T-helper 1 cell treated with Interleukin-12 subunit alpha and Interleukin-12 subunit beta and Interleukin-4 antibody, amounts not matched to agents 30 ng/mL and 1 ng/mL, for 36 hours (primary cell): ENCODE measurements around the gene ATF6B. TPM values are rescaled to one million over a fixed set of nuclear protein-coding genes. Genes with fewer than 3 reads are reported as not detected.
"Not testable (repeated sequence)": the region's sequence is repeated elsewhere in the genome, so short reads cannot be mapped to it uniquely, and the experiment has no call there.

Experiments
- intact Hi-C: fragments of 100-400 bp; cut with micrococcal nuclease; formaldehyde crosslinking; loops from one replicate; pipeline ENCODE4 v1.15.1; 2024
- total RNA-seq: library from RNA; stranded (reverse); gene quantifications from 2 replicates; pipeline ENCODE4 v1.2.3, GENCODE V29; 2022

ATF6B gene
- total RNA-seq, 1 donor from 2014 or later: 155 TPM

- intact Hi-C loops: no loop called here
These were observed 42.1 kb downstream of the ATF6B start for GRCh38 chr6:32085759-32086459.

- intact Hi-C loops: no loop called here
These were observed 43.3 kb downstream of the ATF6B start for GRCh38 chr6:32084780-32085179.

DNA sequence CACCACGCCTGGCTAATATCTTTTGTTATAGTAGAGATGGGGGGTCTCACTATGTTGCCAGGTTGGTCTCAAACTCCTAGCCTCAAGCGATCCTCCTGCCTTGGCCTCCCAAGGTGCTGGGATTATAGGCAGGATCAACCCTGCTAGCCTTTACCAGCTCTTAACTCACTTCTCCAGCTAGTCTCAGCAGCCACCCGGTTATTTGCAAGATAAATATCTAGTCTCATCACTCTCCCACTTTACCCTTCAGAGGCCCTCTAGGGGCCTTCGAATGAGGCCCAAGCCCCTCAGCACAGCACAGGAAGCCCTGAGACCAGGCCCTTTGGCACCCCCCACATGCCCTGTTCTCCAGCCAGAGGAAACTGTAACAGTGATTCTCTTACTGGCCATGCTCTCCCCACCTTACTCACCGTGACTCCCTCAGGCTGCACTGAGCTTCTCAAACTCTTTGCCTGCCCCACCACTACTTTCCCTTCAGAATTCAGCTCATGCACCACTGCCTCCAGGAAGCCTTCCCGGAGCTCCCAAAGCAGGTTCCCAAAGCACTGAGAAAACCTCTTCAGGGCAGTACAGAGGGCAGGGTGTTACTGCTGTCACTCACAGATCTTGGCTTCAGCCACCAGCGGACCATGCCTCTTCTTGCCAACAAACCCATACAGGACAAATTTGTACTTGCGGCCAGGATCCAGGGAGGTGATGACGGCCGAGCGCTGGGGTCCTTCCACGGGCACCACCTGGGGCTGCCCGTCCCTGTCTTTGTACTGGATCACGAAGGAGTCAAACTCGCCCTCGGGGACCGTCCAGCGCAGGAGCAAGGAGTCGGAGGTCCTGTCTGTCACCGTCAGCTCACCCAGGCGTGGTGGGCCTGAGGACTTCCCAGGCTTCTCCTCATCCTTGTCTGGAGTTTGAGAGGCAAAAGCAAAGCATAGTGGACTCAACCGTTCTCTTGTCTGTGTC, 44.0 kb downstream of the ATF6B start:
- intact Hi-C loops: no loop called here

- intact Hi-C loops: no loop called here
These were observed 45.1 kb downstream of the ATF6B start for GRCh38 chr6:32082935-32083334.

DNA sequence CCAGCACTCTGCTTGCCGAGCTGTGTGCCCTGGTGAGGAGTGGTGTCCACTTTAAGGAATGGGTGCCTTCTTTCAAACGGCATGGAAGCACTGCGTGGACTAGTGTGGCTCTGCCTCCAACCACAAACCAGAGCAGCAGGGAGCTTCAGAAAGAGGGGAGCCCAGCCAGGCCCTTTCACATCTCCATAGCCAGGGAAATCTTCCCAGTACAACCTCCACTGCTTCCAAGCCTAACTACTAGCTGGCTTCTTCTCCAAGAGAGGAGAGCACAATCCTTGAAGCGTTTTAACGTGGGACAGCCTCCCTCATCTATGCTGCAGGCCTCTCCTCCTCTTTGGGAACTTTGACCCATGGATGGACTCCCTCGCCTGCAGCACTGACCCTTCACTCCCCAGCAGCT, 45.6 kb downstream of the ATF6B start:
- intact Hi-C loops: no loop called here

GRCh38 chr6:32081168-32081990, 46.7 kb downstream of the ATF6B start:
- intact Hi-C loops: no loop called here

DNA sequence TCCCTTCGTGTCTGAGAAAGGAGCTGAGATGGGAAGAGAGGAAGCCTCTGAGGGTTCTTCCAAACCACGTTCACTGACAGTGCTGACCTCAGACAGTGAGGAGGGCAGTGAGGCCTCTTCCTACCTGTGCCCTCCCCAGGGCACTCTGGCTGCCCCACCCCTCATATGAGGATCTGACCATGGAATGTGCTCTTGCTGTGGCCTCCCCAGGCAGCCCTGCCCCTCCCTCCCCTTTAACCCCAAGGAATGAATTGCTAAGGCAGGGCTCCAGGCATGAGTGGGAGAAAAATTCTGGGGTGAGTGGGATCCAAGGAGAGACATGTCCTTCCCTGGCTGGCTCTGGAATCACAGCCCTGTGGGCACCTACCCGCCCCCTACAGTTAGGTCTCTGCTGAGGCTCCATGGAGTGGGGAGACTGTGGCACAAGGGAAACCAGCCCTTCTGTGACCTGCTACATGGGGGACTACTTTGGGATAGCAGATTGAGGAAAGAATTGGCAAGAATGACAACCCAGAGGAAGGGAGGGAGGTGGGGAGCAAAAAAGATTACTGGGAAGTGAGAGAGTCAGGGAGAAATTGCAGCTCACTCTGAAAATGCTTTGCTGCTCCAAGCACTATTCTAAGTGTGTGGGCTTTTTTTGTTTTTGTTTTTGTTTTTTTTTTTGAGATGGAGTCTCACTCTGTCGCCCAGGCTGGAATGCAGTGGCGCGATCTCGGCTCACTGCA, 48.3 kb downstream of the ATF6B start:
- intact Hi-C loops: no loop called here

DNA sequence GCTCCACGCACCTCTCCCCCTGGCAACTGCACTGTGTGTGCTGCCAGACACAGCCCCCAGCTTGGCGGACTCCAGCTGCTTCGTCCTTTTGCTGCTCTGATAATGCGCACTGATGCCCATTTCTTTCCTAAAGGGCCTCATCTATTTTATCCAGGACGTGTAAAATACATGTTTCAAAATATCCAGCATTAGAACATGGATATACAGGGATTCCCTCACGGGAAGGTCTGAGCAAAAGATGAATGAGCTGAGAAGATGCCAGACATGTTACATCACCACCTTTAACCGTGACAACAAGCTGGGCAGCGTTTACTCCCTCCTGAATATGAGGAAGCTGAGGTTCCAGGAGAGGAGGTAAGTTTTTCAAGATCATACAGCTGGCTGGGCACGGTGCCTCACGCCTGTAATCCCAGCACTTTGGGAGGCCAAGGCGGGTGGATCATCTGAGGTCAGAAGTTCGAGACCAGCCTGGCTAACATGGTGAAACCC, 51.7 kb downstream of the ATF6B start:
- intact Hi-C loops: no loop called here

DNA sequence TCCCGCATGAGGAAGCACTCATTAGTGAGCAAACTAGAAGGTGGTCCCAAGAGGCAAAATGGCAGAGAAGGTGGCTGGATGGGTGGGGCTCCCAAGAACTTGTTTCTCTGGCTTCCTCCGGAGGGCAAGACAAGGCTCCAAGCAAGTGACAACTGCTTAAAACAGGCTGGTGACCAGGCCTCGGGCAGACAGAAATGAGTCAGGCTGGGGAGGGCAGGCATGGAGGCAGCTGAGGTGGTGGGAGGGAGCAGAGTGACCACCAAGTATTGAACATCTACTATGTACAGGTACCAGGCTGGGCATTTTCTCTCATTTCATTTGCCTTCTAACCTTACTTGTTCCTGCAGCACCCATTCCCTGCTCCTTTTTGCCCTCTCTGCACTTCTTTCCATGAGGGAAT, 52.3 kb downstream of the ATF6B start:
- intact Hi-C loops: no loop called here

DNA sequence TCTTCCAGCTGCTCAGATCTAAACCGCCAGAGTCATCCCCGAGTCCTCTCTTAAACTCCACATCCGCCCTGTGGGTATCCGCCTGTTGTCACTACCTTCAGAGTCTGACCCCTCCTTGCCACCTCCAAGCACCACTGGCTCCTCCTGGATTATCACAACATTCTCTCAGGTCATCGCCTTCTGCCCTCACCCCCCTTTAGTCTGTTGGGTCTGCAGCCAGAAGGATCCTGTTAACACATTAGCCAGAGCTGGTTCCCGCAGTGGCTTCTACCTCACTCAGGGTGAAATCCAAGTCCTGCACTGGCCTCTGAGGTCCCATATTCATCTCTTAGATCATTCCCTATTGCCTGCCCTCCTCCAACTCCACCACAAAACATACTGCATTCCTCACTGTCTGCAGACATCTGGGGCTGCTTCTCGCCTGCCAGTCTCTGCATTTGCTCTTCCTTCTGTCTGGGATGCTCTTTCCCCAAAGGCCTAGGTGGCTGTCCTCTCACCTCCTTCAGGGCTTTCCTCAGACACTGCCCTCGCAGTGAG, 53.0 kb downstream of the ATF6B start:
- intact Hi-C loops: no loop called here

DNA sequence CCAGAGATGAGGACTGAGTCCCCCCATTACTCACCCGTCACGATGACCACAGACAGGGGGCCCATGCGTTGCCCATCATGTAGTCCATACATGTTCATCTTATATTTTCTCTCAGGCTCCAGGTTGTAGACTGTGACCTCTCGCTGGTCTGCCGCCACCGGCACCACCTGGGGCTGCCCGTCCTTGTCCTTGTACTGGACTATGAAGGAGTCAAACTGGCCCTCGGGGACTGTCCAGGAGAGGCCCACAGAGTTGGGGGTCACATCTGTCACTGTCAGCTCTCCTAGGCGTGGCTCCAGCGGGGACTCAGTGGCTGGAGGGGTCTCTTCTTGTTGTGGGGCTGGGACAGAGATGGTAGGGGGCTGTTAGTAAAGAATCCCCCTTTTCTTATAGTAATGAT, 54.4 kb downstream of the ATF6B start:
- intact Hi-C loops: no loop called here

- intact Hi-C loops: no loop called here
These were observed 54.9 kb downstream of the ATF6B start for GRCh38 chr6:32073101-32073500.

GRCh38 chr6:32070814-32071543, 57.1 kb downstream of the ATF6B start:
- intact Hi-C loops: no loop called here

- intact Hi-C loops: no loop called here
These were observed 58.0 kb downstream of the ATF6B start for GRCh38 chr6:32069878-32070515.

- intact Hi-C loops: no loop called here
These were observed 58.6 kb downstream of the ATF6B start for GRCh38 chr6:32069460-32069859.

GRCh38 chr6:32068867-32069266, 59.2 kb downstream of the ATF6B start:
- intact Hi-C loops: no loop called here

- intact Hi-C loops: not testable (repeated sequence)
These were observed 59.7 kb downstream of the ATF6B start for GRCh38 chr6:32068315-32068714.

GRCh38 chr6:32067521-32067920, 60.5 kb downstream of the ATF6B start:
- intact Hi-C loops: not testable (repeated sequence)
